Activated B cell treated with CpG ODN at 0.5 μM for 24 hours (primary cell): ENCODE results near the gene PRKG2. TPM values are rescaled to one million over a fixed set of nuclear protein-coding genes. Genes with fewer than 3 reads are reported as not detected.

Experiments
- ATAC-seq: fragments of 200-7000 bp; cut with Tn5 transposase; one replicate; pipeline ENCODE4 v1.10.0; 2021; ENCODE audit warnings: low read depth, mild to moderate bottlenecking, moderate library complexity
- CTCF ChIA-PET: fragments of 350-600 bp; sonication (Branson Sonifier 250); formaldehyde crosslinking; loops from one replicate; lab custom pipeline; 2021; ENCODE audit warnings: antibody characterized with exemption; lab: Charles Lee
- POLR2A ChIA-PET: fragments of 350-600 bp; sonication (Branson Sonifier 250); formaldehyde crosslinking; loops from one replicate; lab custom pipeline; 2021; ENCODE audit warnings: antibody characterized with exemption; lab: Charles Lee
- DNase-seq: peaks from one replicate; pipeline ENCODE4 v3.0.0; 2022
- H3K27ac Mint-ChIP-seq: one replicate; pipeline ENCODE4 v1.8.0; 2020; ENCODE audit warnings: mixed read lengths
- H3K27me3 Mint-ChIP-seq: one replicate; pipeline ENCODE4 v1.8.0; 2021; ENCODE audit warnings: mixed read lengths
- H3K36me3 Mint-ChIP-seq: one replicate; pipeline ENCODE4 v1.8.0; 2021; ENCODE audit warnings: low read depth, mixed read lengths
- H3K4me1 Mint-ChIP-seq: one replicate; pipeline ENCODE4 v1.8.0; 2021; ENCODE audit warnings: mixed read lengths
- H3K4me3 Mint-ChIP-seq: one replicate; pipeline ENCODE4 v1.8.0; 2020; ENCODE audit warnings: mild to moderate bottlenecking, mixed read lengths
- H3K9me3 Mint-ChIP-seq: one replicate; pipeline ENCODE4 v1.8.0; 2020; ENCODE audit warnings: mixed read lengths
- CTCF ChIP-seq: fragments of 200-600 bp; IDR thresholded peaks from one replicate; pipeline ENCODE4 v1.8.0; 2022; ENCODE audit warnings: antibody characterized with exemption, mild to moderate bottlenecking
- intact Hi-C: fragments of 100-400 bp; cut with micrococcal nuclease; formaldehyde crosslinking; loops from one replicate; pipeline ENCODE4 v1.15.1; 2024
- total RNA-seq: library from RNA; stranded (reverse); gene quantifications from 2 replicates; pipeline ENCODE4 v1.2.3, GENCODE V29; 2022

PRKG2 gene
- total RNA-seq, 1 donor from 2014 or later, result 0.35 TPM

- intact Hi-C loops, result loop anchor here (1.0 kb wide), 1 partner anchor 817 kb away; no protein-coding TSS in a partner anchor
These were observed 176.2 kb downstream of the PRKG2 start for GRCh38 chr4:81038636-81039350.

More at GRCh38 chr4:81038636-81039350, 176.2 kb downstream of the PRKG2 start:
- H3K4me3 Mint-ChIP-seq, result no peak overlapping the region
- peaks cover 2% of the 10 kb centered on the region for H3K27me3 Mint-ChIP-seq
- H3K27ac Mint-ChIP-seq, result no peak overlapping the region
- no peaks in the 10 kb centered on the region for H3K36me3 Mint-ChIP-seq
- H3K4me1 Mint-ChIP-seq, result peaks cover 16% of the 10 kb centered on the region
- ChIA-PET POLR2A (no interaction called here), CTCF (interaction anchor here (0.8 to 6.4 kb wide), 11 partner anchors 14 to 675 kb away, joined by 3 to 117 read pairs (median 5); no protein-coding TSS in a partner anchor)
- H3K9me3 Mint-ChIP-seq, result no peaks in the 10 kb centered on the region
- DNase-seq (no peak), ATAC-seq (no peak)
- TF ChIP-seq CTCF, result no peak

Other genes with a start within 250 kb of the PRKG2 start
- gene BMP3, start 184.5 kb downstream of the PRKG2 start, total RNA-seq, result 0.04 and 0.12 TPM in 2 replicates